B cell (primary cell): ENCODE data around the gene CD44.

ENCODE experiments used
- EZH2 ChIP-seq: IDR thresholded peaks from 2 replicates; pipeline ENCODE4 v1.6.1; 2012; ENCODE audit warnings: borderline replicate concordance, low read depth, mild to moderate bottlenecking, moderate library complexity, low read length; ENCODE audit not compliant: insufficient read depth, poor library complexity, severe bottlenecking
- TF ChIP-seq, protein P1 (sequence below): fragments of 200-600 bp; IDR thresholded peaks from one replicate; pipeline ENCODE4 v1.8.0; 2022; ENCODE audit warnings: antibody characterized with exemption, mild to moderate bottlenecking

DNA sequence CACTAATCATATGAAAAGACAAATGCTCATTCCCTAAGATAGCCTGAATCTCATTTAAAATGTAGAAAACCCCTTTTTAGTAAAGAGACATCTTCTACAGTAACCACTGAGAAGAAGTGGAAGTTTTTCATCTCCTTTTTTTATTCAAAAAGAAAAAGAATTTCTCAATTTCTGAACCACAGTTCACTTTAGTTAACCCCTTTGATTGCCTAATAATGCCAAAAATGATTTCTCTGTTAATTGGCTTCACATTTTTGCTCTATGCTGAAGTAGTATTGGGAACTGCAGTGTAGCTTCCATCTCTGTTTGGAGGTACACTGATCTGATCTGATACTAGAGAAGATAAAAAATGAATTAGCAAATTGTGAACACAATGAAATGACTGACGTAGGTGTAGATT lies 58.3 kb downstream of the CD44 start:
- TF ChIP-seq, protein P1, sequence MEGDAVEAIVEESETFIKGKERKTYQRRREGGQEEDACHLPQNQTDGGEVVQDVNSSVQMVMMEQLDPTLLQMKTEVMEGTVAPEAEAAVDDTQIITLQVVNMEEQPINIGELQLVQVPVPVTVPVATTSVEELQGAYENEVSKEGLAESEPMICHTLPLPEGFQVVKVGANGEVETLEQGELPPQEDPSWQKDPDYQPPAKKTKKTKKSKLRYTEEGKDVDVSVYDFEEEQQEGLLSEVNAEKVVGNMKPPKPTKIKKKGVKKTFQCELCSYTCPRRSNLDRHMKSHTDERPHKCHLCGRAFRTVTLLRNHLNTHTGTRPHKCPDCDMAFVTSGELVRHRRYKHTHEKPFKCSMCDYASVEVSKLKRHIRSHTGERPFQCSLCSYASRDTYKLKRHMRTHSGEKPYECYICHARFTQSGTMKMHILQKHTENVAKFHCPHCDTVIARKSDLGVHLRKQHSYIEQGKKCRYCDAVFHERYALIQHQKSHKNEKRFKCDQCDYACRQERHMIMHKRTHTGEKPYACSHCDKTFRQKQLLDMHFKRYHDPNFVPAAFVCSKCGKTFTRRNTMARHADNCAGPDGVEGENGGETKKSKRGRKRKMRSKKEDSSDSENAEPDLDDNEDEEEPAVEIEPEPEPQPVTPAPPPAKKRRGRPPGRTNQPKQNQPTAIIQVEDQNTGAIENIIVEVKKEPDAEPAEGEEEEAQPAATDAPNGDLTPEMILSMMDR, result no peak
- TF ChIP-seq EZH2, result no peak
